Osteocyte (in vitro differentiated cells): ENCODE results near the gene POLR1B. TPM values are rescaled to one million over a fixed set of nuclear protein-coding genes. Genes with fewer than 3 reads are reported as not detected.
A peak's percentile ranks its signal among the peaks of the same experiment; 100 is the strongest.
"Not testable (repeated sequence)": the region's sequence is repeated elsewhere in the genome, so short reads cannot be mapped to it uniquely, and the experiment has no call there.

Experiments used
- DNase-seq: peaks from one replicate; pipeline ENCODE4 v3.0.0; 2021; ENCODE audit warnings: mixed read lengths; ENCODE audit not compliant: unreplicated experiment; ENCODE audit errors: extremely low spot score
- H3K27ac Mint-ChIP-seq: one replicate; pipeline ENCODE4 v1.8.0; 2021; ENCODE audit warnings: mild to moderate bottlenecking, mixed read lengths; ENCODE audit not compliant: unreplicated experiment
- H3K27me3 Mint-ChIP-seq: one replicate; pipeline ENCODE4 v1.8.0; 2021; ENCODE audit warnings: mixed read lengths; ENCODE audit not compliant: unreplicated experiment
- H3K36me3 Mint-ChIP-seq: one replicate; pipeline ENCODE4 v1.8.0; 2021; ENCODE audit warnings: mixed read lengths; ENCODE audit not compliant: unreplicated experiment
- H3K4me1 Mint-ChIP-seq: one replicate; pipeline ENCODE4 v1.8.0; 2021; ENCODE audit warnings: mixed read lengths; ENCODE audit not compliant: unreplicated experiment
- H3K4me3 Mint-ChIP-seq: one replicate; pipeline ENCODE4 v1.8.0; 2021; ENCODE audit warnings: mild to moderate bottlenecking, moderate library complexity, mixed read lengths; ENCODE audit not compliant: unreplicated experiment
- H3K9me3 Mint-ChIP-seq: one replicate; pipeline ENCODE4 v1.8.0; 2021; ENCODE audit warnings: mixed read lengths; ENCODE audit not compliant: unreplicated experiment
- long read RNA-seq: library from polyadenylated mRNA; unstranded; transcript quantifications from one replicate; pipeline ENCODE4 v2.0.0, GENCODE V29; 2021
- total RNA-seq: library from RNA; stranded (reverse); gene quantifications from 2 replicates; pipeline ENCODE4 v1.2.1, GENCODE V29; 2021
- TF ChIP-seq, protein P1 (sequence below): fragments of 200-600 bp; sonication (generic); IDR thresholded peaks from 2 replicates; pipeline ENCODE4 v1.5.0; 2021; ENCODE audit warnings: antibody characterized with exemption, mild to moderate bottlenecking, moderate library complexity

The POLR1B gene, protein sequence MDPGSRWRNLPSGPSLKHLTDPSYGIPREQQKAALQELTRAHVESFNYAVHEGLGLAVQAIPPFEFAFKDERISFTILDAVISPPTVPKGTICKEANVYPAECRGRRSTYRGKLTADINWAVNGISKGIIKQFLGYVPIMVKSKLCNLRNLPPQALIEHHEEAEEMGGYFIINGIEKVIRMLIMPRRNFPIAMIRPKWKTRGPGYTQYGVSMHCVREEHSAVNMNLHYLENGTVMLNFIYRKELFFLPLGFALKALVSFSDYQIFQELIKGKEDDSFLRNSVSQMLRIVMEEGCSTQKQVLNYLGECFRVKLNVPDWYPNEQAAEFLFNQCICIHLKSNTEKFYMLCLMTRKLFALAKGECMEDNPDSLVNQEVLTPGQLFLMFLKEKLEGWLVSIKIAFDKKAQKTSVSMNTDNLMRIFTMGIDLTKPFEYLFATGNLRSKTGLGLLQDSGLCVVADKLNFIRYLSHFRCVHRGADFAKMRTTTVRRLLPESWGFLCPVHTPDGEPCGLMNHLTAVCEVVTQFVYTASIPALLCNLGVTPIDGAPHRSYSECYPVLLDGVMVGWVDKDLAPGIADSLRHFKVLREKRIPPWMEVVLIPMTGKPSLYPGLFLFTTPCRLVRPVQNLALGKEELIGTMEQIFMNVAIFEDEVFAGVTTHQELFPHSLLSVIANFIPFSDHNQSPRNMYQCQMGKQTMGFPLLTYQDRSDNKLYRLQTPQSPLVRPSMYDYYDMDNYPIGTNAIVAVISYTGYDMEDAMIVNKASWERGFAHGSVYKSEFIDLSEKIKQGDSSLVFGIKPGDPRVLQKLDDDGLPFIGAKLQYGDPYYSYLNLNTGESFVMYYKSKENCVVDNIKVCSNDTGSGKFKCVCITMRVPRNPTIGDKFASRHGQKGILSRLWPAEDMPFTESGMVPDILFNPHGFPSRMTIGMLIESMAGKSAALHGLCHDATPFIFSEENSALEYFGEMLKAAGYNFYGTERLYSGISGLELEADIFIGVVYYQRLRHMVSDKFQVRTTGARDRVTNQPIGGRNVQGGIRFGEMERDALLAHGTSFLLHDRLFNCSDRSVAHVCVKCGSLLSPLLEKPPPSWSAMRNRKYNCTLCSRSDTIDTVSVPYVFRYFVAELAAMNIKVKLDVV
- total RNA-seq = 17.1 and 21.0 TPM in 2 replicates
- long read RNA-seq, full-length matches to known transcripts = 50 of 71 reads
- long read RNA-seq, partial matches to known transcripts = 10 of 71 reads
- long read RNA-seq, other reads (novel, unspliced or antisense) = 11 of 71 reads

- TF ChIP-seq, protein P1, sequence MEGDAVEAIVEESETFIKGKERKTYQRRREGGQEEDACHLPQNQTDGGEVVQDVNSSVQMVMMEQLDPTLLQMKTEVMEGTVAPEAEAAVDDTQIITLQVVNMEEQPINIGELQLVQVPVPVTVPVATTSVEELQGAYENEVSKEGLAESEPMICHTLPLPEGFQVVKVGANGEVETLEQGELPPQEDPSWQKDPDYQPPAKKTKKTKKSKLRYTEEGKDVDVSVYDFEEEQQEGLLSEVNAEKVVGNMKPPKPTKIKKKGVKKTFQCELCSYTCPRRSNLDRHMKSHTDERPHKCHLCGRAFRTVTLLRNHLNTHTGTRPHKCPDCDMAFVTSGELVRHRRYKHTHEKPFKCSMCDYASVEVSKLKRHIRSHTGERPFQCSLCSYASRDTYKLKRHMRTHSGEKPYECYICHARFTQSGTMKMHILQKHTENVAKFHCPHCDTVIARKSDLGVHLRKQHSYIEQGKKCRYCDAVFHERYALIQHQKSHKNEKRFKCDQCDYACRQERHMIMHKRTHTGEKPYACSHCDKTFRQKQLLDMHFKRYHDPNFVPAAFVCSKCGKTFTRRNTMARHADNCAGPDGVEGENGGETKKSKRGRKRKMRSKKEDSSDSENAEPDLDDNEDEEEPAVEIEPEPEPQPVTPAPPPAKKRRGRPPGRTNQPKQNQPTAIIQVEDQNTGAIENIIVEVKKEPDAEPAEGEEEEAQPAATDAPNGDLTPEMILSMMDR = no peak
- peaks cover 8% of the 10 kb centered on the region for H3K4me1 Mint-ChIP-seq
- peak; percentile 91 for DNase-seq
- no peaks in the 10 kb centered on the region for H3K9me3 Mint-ChIP-seq
- no peaks in the 10 kb centered on the region for H3K27me3 Mint-ChIP-seq
- H3K27ac Mint-ChIP-seq = no peak within 1 kb of the TSS
- peaks cover 2% of the 10 kb centered on the region for H3K36me3 Mint-ChIP-seq
- H3K4me3 Mint-ChIP-seq = no peak within 1 kb of the TSS
Measured at GRCh38 chr2:112542123-112542983, at the start of gene POLR1B. TSS of gene POLR1B (plus strand) at chr2:112542465. CDS start at chr2:112542495, 30 bp downstream.

DNA sequence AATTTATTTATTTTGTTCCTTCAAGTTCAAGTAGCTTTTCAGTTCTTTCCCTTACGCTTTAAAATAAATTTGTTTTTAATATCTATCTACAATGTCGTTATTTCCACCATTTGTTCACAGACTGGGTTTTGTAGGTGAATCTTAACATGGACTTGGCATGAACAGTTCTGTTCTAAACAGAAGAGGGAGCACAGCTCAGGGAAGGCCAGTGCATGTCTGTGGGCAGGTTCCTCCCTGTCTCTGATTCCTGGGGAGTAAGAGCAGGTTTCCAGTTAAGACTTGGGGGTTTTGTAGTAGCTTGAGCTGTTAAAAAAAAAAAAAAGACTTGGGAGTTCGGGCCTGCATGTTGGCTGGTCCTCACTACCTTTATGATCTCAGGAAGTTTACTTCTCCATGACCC is 49.2 kb upstream of the POLR1B start:
- Mint-ChIP-seq H3K9me3 (no peaks in the 10 kb centered on the region), H3K27me3 (no peaks in the 10 kb centered on the region), H3K4me1 (no peaks in the 10 kb centered on the region), H3K36me3 (peaks cover 14% of the 10 kb centered on the region), H3K27ac (no peak overlapping the region), H3K4me3 (no peak overlapping the region)
- TF ChIP-seq, protein P1 = peak; percentile 26
- no peak for DNase-seq

- TF ChIP-seq, protein P1 = no peak
- Mint-ChIP-seq H3K27me3 (no peaks in the 10 kb centered on the region), H3K27ac (no peak overlapping the region), H3K9me3 (no peaks in the 10 kb centered on the region), H3K4me3 (no peak overlapping the region), H3K36me3 (peaks cover 12% of the 10 kb centered on the region), H3K4me1 (no peaks in the 10 kb centered on the region)
- DNase-seq = no peak
Measured at GRCh38 chr2:112493858-112494648, 48.2 kb upstream of the POLR1B start.

- no peaks in the 10 kb centered on the region for H3K4me1 Mint-ChIP-seq
- no peaks in the 10 kb centered on the region for H3K9me3 Mint-ChIP-seq
- no peaks in the 10 kb centered on the region for H3K27me3 Mint-ChIP-seq
- H3K4me3 Mint-ChIP-seq = no peak overlapping the region
- H3K27ac Mint-ChIP-seq = no peak overlapping the region
- no peak for DNase-seq
- peaks cover 12% of the 10 kb centered on the region for H3K36me3 Mint-ChIP-seq
- TF ChIP-seq, protein P1 = no peak
Measured at GRCh38 chr2:112494828-112495227, 47.4 kb upstream of the POLR1B start.

GRCh38 chr2:112495878-112496277 is 46.4 kb upstream of the POLR1B start:
- H3K27me3 Mint-ChIP-seq, H3K4me1 Mint-ChIP-seq, H3K4me3 Mint-ChIP-seq, H3K27ac Mint-ChIP-seq, DNase-seq, H3K9me3 Mint-ChIP-seq: not testable (repeated sequence)
- H3K36me3 Mint-ChIP-seq = peaks cover 12% of the 10 kb centered on the region

DNA sequence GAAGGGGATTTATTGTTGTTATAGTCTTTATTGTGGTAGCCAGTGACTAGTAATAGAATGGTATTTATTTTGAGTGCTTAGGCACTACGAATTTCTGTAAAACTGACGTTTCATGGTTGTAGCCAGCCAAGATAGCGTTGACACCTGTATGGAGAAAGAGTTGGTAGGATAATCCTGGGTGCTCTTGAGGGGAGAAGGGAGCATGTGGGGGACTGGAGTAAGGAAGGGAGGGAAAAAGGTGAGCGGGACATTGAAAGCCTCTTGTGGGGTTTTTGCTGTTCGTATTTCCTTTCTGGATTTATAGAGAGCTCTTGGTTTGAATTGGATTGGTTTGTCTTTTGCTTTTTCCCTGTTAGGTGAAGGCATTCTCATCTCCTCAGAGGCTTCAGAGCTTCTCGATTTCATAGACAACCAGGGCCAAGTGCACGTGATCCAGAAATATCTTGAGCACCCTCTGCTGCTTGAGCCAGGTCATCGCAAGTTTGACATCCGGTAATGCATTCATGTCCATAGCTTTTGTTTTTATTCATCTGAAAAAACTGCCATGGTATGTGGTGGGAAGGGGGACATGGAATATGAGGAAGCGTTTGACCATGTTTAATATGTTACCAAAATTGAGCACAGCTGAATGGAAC is 41.3 kb upstream of the POLR1B start:
- peaks cover 21% of the 10 kb centered on the region for H3K36me3 Mint-ChIP-seq
- DNase-seq, H3K4me1 Mint-ChIP-seq, H3K9me3 Mint-ChIP-seq, H3K4me3 Mint-ChIP-seq, H3K27ac Mint-ChIP-seq, H3K27me3 Mint-ChIP-seq: not testable (repeated sequence)
